ENCODE measurements around the gene SOX6.

DNA sequence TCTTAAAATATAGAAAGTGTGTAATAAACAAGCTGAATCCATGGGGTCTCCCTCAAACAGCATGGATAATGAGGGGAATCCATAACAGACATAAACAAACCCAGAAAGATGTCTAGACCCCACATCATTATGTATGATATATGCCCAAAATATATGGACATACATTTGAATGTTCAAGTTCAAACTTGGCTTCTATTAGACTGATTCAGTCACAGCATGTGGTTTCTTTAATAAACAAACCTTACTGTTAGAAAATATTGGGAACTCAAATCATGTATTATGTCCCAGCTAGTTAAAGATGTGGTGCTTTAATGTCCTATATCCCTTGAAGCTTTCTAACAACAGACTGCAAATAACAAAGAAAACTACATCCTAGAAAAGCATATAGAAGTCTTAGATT lies 228.6 kb downstream of the SOX6 start:
- TF ChIP-seq POLR2A (IDR thresholded peaks at IDR 0.05) = no peak
- TF ChIP-seq, protein P1, sequence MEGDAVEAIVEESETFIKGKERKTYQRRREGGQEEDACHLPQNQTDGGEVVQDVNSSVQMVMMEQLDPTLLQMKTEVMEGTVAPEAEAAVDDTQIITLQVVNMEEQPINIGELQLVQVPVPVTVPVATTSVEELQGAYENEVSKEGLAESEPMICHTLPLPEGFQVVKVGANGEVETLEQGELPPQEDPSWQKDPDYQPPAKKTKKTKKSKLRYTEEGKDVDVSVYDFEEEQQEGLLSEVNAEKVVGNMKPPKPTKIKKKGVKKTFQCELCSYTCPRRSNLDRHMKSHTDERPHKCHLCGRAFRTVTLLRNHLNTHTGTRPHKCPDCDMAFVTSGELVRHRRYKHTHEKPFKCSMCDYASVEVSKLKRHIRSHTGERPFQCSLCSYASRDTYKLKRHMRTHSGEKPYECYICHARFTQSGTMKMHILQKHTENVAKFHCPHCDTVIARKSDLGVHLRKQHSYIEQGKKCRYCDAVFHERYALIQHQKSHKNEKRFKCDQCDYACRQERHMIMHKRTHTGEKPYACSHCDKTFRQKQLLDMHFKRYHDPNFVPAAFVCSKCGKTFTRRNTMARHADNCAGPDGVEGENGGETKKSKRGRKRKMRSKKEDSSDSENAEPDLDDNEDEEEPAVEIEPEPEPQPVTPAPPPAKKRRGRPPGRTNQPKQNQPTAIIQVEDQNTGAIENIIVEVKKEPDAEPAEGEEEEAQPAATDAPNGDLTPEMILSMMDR (IDR thresholded peaks at IDR 0.05) = no peak

Measured in uterus (tissue), 2 donors.